Progenitor cell of endocrine pancreas (in vitro differentiated cells): ENCODE measurements around the gene SOX18. TPM values are rescaled to one million over a fixed set of nuclear protein-coding genes. Genes with fewer than 3 reads are reported as not detected.

Experiments used
- DNase-seq: peaks from one replicate; pipeline ENCODE4 v3.0.0; 2021; ENCODE audit warnings: low spot score; ENCODE audit not compliant: unreplicated experiment
- H3K27ac Mint-ChIP-seq: 2 replicates; pipeline ENCODE4 v1.8.0; 2021; ENCODE audit warnings: mild to moderate bottlenecking, moderate library complexity, mixed read lengths
- H3K27me3 Mint-ChIP-seq: 2 replicates; pipeline ENCODE4 v1.8.0; 2021; ENCODE audit warnings: mixed read lengths
- H3K36me3 Mint-ChIP-seq: 2 replicates; pipeline ENCODE4 v1.8.0; 2022; ENCODE audit warnings: mixed read lengths; ENCODE audit not compliant: insufficient read depth
- H3K4me1 Mint-ChIP-seq: 2 replicates; pipeline ENCODE4 v1.8.0; 2021; ENCODE audit warnings: low read depth, mixed read lengths
- H3K4me3 Mint-ChIP-seq: 2 replicates; pipeline ENCODE4 v1.8.0; 2021; ENCODE audit warnings: low read depth, mild to moderate bottlenecking, moderate library complexity, mixed read lengths
- H3K9me3 Mint-ChIP-seq: 2 replicates; pipeline ENCODE4 v1.8.0; 2021; ENCODE audit warnings: low read depth, mixed read lengths
- CTCF ChIP-seq: fragments of 200-600 bp; sonication (generic); IDR thresholded peaks from one replicate; pipeline ENCODE4 v1.5.0; 2021; ENCODE audit warnings: antibody characterized with exemption, mild to moderate bottlenecking; ENCODE audit not compliant: unreplicated experiment
- total RNA-seq: library from RNA; stranded (reverse); gene quantifications from 2 replicates; pipeline ENCODE4 v1.2.1, GENCODE V29; 2021

Gene SOX18
- total RNA-seq, 1 donor from 2014 or later, result not detected

DNA sequence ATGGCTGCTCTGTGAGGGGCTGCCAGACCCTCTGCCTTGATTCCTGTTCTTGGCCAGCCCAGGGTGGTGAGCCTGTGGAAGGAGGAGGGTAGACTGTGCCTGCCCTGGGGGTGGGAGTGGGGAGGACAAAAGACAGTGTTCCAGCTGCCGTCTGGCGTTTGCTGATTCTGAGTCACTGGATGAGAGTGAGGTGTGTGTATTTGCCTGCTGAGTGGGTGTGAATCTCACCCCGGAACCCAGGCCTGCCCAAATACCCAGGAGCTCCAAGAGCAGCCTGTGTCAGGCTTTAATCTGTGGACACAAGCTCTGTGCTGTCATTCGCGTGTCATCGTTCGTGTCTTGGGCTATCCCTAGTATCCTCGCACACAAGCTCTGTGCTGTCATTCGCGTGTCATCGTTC lies 37.4 kb upstream of the SOX18 start:
- Mint-ChIP-seq H3K36me3 (no peaks in the 10 kb centered on the region), H3K27ac (no peak overlapping the region), H3K9me3 (no peaks in the 10 kb centered on the region), H3K4me1 (peaks cover 2% of the 10 kb centered on the region), H3K4me3 (no peak overlapping the region), H3K27me3 (peaks cover 65% of the 10 kb centered on the region)
- TF ChIP-seq CTCF, result no peak
- DNase-seq, result no peak

GRCh38 chr20:64084685-64085152 lies 35.3 kb upstream of the SOX18 start:
- Mint-ChIP-seq H3K27ac (no peak overlapping the region), H3K27me3 (peaks cover 68% of the 10 kb centered on the region), H3K4me3 (peak overlapping the region; percentile 74), H3K9me3 (no peaks in the 10 kb centered on the region), H3K36me3 (no peaks in the 10 kb centered on the region), H3K4me1 (peaks cover 6% of the 10 kb centered on the region)
- DNase-seq, result no peak
- no peak for TF ChIP-seq CTCF

DNA sequence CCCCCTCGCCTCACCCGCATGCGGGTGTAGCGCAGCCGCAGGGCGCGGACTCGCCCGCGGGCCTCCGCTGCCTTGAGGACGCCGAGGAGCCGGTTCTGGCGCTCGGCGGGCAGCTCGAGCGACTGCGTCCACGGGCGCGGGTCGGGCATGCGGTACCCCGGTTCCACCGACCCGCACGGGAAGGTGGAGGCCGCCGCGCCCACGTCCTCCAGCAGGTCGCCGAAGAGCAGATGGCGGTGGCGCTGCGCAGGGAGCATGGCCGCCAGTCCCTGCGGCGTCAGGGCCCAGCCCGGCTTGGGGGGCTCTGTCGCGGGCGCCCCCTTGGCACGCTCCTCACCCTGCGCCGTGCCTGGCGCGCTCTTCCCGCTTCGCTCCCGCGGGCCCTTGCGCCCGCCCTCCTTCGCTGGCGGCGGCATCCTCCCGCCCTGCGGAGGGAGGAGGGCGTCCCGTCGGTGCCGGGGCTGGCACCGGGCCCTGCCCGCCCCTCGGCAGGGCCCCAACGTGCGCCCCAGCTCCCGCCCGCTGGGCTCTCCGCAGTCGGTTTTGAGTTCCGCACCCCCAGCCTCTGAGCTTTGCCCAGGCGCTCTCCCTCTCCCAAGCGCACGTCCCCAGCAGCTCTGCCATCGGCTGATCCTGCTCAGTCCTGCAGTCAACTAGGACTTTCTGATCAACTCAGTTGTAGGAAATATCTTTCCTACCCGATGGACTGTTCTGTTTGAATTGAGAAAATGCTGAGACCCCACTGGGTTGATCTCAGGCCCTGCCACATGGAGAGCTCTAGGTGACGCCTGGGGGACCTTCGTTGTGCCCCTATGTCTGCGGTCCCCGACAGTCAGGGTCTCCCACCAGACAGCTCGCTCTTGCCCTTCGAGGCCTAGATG lies 34.6 kb upstream of the SOX18 start, which contains the start of gene LKAAEAR1:
Gene LKAAEAR1, minus strand, starts transcription at position 595 of the 881 bp plus-strand sequence. Its CDS starts 179 bp downstream, at position 416.
- no peak for DNase-seq
- peaks cover 7% of the 10 kb centered on the region for H3K4me1 Mint-ChIP-seq
- no peaks in the 10 kb centered on the region for H3K9me3 Mint-ChIP-seq
- H3K27ac Mint-ChIP-seq, result no peak within 1 kb of the TSS
- H3K27me3 Mint-ChIP-seq, result peaks cover 64% of the 10 kb centered on the region
- no peaks in the 10 kb centered on the region for H3K36me3 Mint-ChIP-seq
- no peak for TF ChIP-seq CTCF
- H3K4me3 Mint-ChIP-seq, result peak within 1 kb of the TSS; percentile 74

- Mint-ChIP-seq H3K27ac (no peak overlapping the region), H3K9me3 (no peaks in the 10 kb centered on the region), H3K4me3 (peak overlapping the region; percentile 35), H3K36me3 (no peaks in the 10 kb centered on the region), H3K4me1 (peaks cover 8% of the 10 kb centered on the region), H3K27me3 (peaks cover 58% of the 10 kb centered on the region)
- TF ChIP-seq CTCF, result peak; percentile 68
- DNase-seq, result peak; percentile 75
Measured at GRCh38 chr20:64083378-64083803, 34.0 kb upstream of the SOX18 start.

DNA sequence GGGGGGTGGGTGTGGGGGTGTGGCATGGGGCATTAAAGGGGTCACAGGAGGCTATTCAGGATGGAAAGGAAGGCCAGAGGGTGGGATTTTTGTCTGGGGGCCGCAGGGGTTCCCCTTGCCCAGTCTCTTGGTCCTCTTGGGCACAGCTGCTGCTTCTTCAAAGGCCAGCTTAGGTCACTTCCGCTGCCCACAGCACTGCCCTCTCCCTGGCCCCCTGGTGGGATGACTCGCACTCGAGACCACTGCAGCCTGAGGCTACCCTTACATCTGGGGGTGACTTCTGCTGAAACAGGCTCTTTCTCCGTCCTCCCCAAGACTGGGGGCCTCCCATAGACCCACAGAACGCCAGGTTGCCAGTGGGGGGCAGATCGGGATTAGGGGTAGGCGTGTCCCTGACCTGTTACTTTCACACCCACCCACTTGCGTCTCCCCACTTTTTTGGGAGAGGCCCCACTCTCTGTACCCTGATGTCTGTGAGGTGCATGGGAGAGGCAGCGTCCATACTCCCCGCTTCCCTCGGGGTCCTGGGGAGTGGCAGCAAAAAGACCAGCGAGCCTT lies 33.5 kb upstream of the SOX18 start:
- no peaks in the 10 kb centered on the region for H3K9me3 Mint-ChIP-seq
- no peak overlapping the region for H3K27ac Mint-ChIP-seq
- H3K36me3 Mint-ChIP-seq, result no peaks in the 10 kb centered on the region
- H3K4me1 Mint-ChIP-seq, result peaks cover 8% of the 10 kb centered on the region
- DNase-seq, result no peak
- H3K4me3 Mint-ChIP-seq, result peak overlapping the region; percentile 35
- peaks cover 54% of the 10 kb centered on the region for H3K27me3 Mint-ChIP-seq
- no peak for TF ChIP-seq CTCF
